Neutrophil (primary cell): ENCODE measurements around the gene CHCHD6.

ENCODE experiments used
- H3K27ac ChIP-seq: fragments of 200-600 bp; sonication (generic); 2 replicates; pipeline ENCODE4 v1.5.1; 2016; ENCODE audit warnings: mild to moderate bottlenecking, moderate library complexity
- H3K27me3 ChIP-seq: fragments of 200-600 bp; sonication (generic); 2 replicates; pipeline ENCODE4 v1.6.0; 2016; ENCODE audit warnings: mild to moderate bottlenecking
- H3K36me3 ChIP-seq: fragments of 200-600 bp; sonication (generic); 2 replicates; pipeline ENCODE4 v1.5.1; 2017
- H3K4me1 ChIP-seq, 2 experiments: fragments of 200-600 bp in 1 of 2; sonication (generic) in 1 of 2; 1 replicate in 1 of 2; 2 replicates in 1 of 2; pipeline versions ENCODE4 v1.5.1 to v1.6.1; 2013 to 2016; ENCODE audit warnings: low read depth in 1 of 2, low read length in 1 of 2, mild to moderate bottlenecking in 1 of 2, moderate library complexity in 1 of 2; ENCODE audit not compliant: control insufficient read depth in 1 of 2, insufficient read depth in 1 of 2
- H3K4me3 ChIP-seq, 2 experiments: fragments of 200-600 bp in 1 of 2; sonication (generic) in 1 of 2; 1 replicate in 1 of 2; 2 replicates in 1 of 2; pipeline ENCODE4 v1.5.1; 2013 to 2016; ENCODE audit warnings: low read depth in 1 of 2, low read length in 1 of 2, mild to moderate bottlenecking in 1 of 2, moderate library complexity in 1 of 2
- H3K9me3 ChIP-seq: fragments of 200-600 bp; sonication (generic); 2 replicates; pipeline ENCODE4 v1.5.1; 2016
- CTCF ChIP-seq: fragments of 200-600 bp; sonication (generic); IDR thresholded peaks from 2 replicates; pipeline ENCODE4 v1.5.1; 2016; ENCODE audit warnings: antibody characterized with exemption

The CHCHD6 gene

GRCh38 chr3:126901631-126902030, 197.6 kb downstream of the CHCHD6 start:
- Histone ChIP-seq H3K36me3 (no peaks in the 10 kb centered on the region), H3K27ac (no peak overlapping the region), H3K9me3 (no peaks in the 10 kb centered on the region), H3K27me3 (peaks cover 66% of the 10 kb centered on the region), H3K4me1 (no peaks in the 10 kb centered on the region), H3K4me3 (no peak overlapping the region)
- TF ChIP-seq CTCF, result no peak

- Histone ChIP-seq H3K9me3 (no peaks in the 10 kb centered on the region), H3K27me3 (peaks cover 80% of the 10 kb centered on the region), H3K27ac (no peak overlapping the region), H3K4me3 (no peak overlapping the region), H3K36me3 (no peaks in the 10 kb centered on the region), H3K4me1 (no peaks in the 10 kb centered on the region)
- TF ChIP-seq CTCF, result no peak
These were observed 199.5 kb downstream of the CHCHD6 start for GRCh38 chr3:126903521-126903920.

- peaks cover 96% of the 10 kb centered on the region for H3K27me3 ChIP-seq
- H3K4me3 ChIP-seq, result no peak overlapping the region
- peaks cover 3 to 8% of the 10 kb centered on the region in 2 experiments for H3K4me1 ChIP-seq
- H3K36me3 ChIP-seq, result no peaks in the 10 kb centered on the region
- no peak overlapping the region for H3K27ac ChIP-seq
- no peaks in the 10 kb centered on the region for H3K9me3 ChIP-seq
- no peak for TF ChIP-seq CTCF
These were observed 203.5 kb downstream of the CHCHD6 start for GRCh38 chr3:126907557-126907956.

- no peaks in the 10 kb centered on the region for H3K36me3 ChIP-seq
- H3K27ac ChIP-seq, result no peak overlapping the region
- no peak overlapping the region for H3K4me3 ChIP-seq
- H3K27me3 ChIP-seq, result peaks cover 95% of the 10 kb centered on the region
- no peak for TF ChIP-seq CTCF
- peaks cover 3 to 8% of the 10 kb centered on the region in 2 experiments for H3K4me1 ChIP-seq
- no peaks in the 10 kb centered on the region for H3K9me3 ChIP-seq
These were observed 204.8 kb downstream of the CHCHD6 start for GRCh38 chr3:126908752-126909275.

- Histone ChIP-seq H3K27me3 (peaks cover 97% of the 10 kb centered on the region), H3K4me3 (no peak overlapping the region), H3K36me3 (no peaks in the 10 kb centered on the region), H3K4me1 (peaks cover 3 to 8% of the 10 kb centered on the region in 2 experiments), H3K27ac (no peak overlapping the region), H3K9me3 (no peaks in the 10 kb centered on the region)
- no peak for TF ChIP-seq CTCF
These were observed 206.2 kb downstream of the CHCHD6 start for GRCh38 chr3:126910231-126910630.
